Measurements from ENCODE around the gene ZNF462. TPM values are rescaled to one million over a fixed set of nuclear protein-coding genes. Genes with fewer than 3 reads are reported as not detected.
A peak's percentile ranks its signal among the peaks of the same experiment; 100 is the strongest.
"Not testable (repeated sequence)": the region's sequence is repeated elsewhere in the genome, so short reads cannot be mapped to it uniquely, and the experiment has no call there.

ZNF462 gene
- total RNA-seq, 1 experiment from 2014 or later, result 11.9 TPM

DNA sequence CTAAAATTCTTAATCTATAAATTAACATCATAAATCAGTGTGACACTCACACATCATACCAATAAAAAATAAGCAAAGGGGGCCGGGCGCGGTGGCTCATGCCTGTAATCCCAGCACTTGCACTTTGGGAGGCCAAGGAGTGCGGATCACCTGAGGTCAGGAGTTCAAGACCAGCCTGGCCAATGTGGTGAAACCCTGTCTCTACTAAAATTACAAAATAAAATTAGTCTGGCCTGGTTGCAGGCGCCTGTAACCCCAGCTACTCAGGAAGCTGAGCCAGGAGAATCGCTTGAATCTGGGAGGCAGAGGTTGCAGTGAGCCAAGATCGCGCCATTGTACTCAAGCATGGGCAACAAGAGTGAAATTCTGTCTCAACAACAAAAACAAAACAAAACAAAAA, 11.3 kb upstream of the ZNF462 start:
- not testable (repeated sequence) for H3K36me3 ChIP-seq; H3K27ac ChIP-seq; H3K27me3 ChIP-seq (replicated peaks); H3K9me3 ChIP-seq (replicated peaks); H3K4me1 ChIP-seq (replicated peaks); H3K4me3 ChIP-seq; DNase-seq (ENCODE audit: low read depth in 1 of 2, low spot score in 2 of 2)

GRCh38 chr9:106857811-106858470, 5.0 kb upstream of the ZNF462 start:
- H3K36me3 ChIP-seq, result no peaks in the 10 kb centered on the region; the same call in 1 of the 2 replicates
- no peak overlapping the region for H3K27ac ChIP-seq
- no peak overlapping the region for H3K4me3 ChIP-seq
- no peak for DNase-seq (ENCODE audit: low read depth in 1 of 2, low spot score in 2 of 2)
- H3K27me3 ChIP-seq (replicated peaks), result no peaks in the 10 kb centered on the region
- no peaks in the 10 kb centered on the region for H3K9me3 ChIP-seq (replicated peaks)
- H3K4me1 ChIP-seq (replicated peaks), result peaks cover 6% of the 10 kb centered on the region; the same call in 1 of the 2 replicates

DNA sequence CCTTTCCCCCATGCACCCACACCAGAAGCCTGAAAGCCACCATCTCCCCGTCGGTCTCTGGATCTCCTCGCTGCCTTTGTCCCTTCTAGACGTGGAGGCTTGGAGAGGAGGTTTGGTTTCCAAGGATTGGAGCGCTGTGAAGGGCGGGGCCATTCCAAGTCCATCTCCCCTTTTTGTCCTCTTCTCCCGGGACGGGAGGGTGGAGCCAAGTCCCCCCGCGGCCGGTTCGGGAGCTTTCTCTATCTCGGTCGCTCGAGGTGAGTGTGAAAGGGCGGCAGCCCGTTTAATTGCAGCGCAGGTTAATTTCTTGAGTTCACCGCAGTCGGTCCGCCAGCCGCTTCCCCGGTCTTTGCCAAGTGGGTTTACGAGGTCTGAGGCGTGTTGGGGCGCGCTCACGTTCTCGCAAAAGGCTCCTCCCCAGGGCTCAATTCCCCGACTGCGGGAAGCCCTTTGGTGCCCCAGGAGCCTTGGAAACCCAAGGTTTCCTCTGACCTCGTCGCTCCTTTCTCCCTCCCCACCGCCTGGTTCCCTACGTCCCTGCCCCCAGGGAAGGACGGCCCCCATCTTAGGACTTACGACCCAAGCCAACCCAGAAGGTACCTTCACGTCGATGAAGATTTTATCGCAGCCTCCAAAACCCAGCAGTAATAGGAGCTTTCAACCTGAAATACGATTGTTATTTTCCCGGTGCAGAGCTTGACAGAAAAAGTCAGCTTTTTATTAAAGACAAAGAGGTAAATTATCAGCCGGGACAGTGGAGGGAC, 2.8 kb upstream of the ZNF462 start:
- no peaks in the 10 kb centered on the region for H3K27me3 ChIP-seq (replicated peaks)
- peaks cover 6% of the 10 kb centered on the region; the same call in 1 of the 2 replicates for H3K36me3 ChIP-seq
- DNase-seq (ENCODE audit: low read depth in 1 of 2, low spot score in 2 of 2), result peak; percentile 53 to 56
- H3K9me3 ChIP-seq (replicated peaks), result no peaks in the 10 kb centered on the region
- H3K27ac ChIP-seq, result peak overlapping the region; percentile 69
- peak overlapping the region; percentile 60 for H3K4me3 ChIP-seq
- H3K4me1 ChIP-seq (replicated peaks), result peaks cover 5% of the 10 kb centered on the region

- no peaks in the 10 kb centered on the region for H3K27me3 ChIP-seq (replicated peaks)
- peak overlapping the region; percentile 69 for H3K27ac ChIP-seq
- H3K4me1 ChIP-seq (replicated peaks), result peaks cover 13% of the 10 kb centered on the region
- DNase-seq (ENCODE audit: low read depth in 1 of 2, low spot score in 2 of 2), result peak; percentile 53 to 73
- peak overlapping the region; percentile 60 for H3K4me3 ChIP-seq
- peaks cover 11% of the 10 kb centered on the region; the same call in 1 of the 2 replicates for H3K36me3 ChIP-seq
- no peaks in the 10 kb centered on the region for H3K9me3 ChIP-seq (replicated peaks)
These were observed 2.0 kb upstream of the ZNF462 start for GRCh38 chr9:106860721-106861639.

GRCh38 chr9:106861640-106862109, 1.3 kb upstream of the ZNF462 start:
- Histone ChIP-seq H3K9me3 (replicated peaks) (no peaks in the 10 kb centered on the region), H3K27ac (peak overlapping the region; percentile 69), H3K36me3 (peaks cover 11% of the 10 kb centered on the region; the same call in 1 of the 2 replicates), H3K4me3 (peak overlapping the region; percentile 60), H3K27me3 (replicated peaks) (no peaks in the 10 kb centered on the region), H3K4me1 (replicated peaks) (peaks cover 16% of the 10 kb centered on the region)
- DNase-seq (ENCODE audit: low read depth in 1 of 2, low spot score in 2 of 2), result no peak

DNA sequence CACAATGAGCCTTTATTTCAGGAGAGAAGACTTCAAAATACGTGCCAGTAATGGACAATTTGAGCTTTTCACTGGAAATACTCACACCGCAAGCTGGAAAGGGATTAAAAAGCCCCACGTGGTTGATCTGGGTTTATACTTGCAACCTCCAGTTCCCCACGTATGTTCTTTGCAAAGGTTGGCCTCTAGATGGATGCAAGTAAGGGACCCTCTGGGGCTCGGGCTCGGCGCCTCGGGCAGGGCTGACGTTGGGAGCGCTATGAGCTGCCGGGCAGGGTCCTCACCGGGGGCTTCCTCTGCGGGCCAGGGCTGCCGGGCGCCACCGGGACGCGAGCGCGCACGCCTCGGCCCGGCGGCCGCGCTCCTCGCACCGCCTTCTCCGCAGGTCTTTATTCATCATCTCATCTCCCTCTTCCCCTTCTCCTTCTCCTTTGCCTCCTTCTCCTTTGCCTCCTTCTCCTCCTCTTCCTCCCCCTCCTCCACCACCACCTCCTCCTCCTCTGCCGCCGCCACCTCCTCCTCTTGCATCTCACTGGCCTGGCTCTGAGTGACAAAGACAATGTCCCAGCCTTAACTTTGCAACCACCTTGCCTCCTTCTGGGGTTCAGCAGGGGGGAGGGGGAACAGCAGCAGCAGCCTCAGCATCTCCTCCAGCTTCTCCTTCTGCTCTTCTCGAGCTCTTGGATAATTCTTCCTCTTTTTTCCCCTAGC, 701 bp upstream of the ZNF462 start:
- peak; percentile 49 to 50 for DNase-seq (ENCODE audit: low read depth in 1 of 2, low spot score in 2 of 2)
- H3K27ac ChIP-seq, result peak overlapping the region; percentile 57

DNA sequence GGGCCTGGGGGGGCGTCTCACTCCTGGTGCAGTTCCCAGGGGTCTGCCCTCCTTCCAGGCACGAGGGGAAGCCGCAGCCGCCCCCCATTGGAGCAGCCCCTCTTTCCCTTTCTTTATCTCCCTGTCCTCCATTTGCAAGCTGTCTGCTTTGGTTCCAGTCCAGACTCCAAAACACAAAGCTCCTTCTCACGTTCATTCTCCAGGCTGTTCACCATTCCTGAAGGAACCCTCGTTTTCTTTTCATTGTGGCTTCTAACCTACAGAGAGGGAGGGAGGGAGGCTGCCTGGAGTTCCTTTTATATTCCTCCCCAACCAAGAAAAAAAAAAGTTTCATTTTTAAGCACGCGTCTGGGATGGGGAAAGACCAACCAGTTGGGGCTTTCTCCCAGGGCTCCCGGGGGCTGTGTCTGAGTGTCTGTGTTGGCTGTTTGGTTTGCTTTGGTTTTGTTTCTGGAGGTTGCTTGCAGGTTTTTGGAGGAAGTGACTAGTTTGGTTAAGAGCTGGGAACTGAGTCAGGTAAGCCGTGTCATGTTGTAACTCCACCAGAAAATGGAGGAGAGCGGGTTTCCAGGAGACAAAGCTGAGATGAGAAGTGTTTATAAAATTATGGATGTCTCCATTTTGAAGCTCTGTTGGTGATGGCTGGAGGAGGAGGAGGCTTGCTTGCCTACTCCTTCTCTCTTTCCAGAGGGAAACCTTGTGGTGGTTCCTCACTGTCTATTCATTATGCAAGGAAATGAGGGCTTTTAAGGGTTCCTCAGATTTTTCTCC, 1.6 kb downstream of the ZNF462 start:
- peak overlapping the region; percentile 57 for H3K27ac ChIP-seq
- no peaks in the 10 kb centered on the region for H3K27me3 ChIP-seq (replicated peaks)
- peak in 1 of 2 experiments; percentile 72 for DNase-seq (ENCODE audit: low read depth in 1 of 2, low spot score in 2 of 2)
- H3K36me3 ChIP-seq, result peaks cover 15% of the 10 kb centered on the region; the same call in 1 of the 2 replicates
- H3K4me1 ChIP-seq (replicated peaks), result peaks cover 16% of the 10 kb centered on the region
- H3K9me3 ChIP-seq (replicated peaks), result no peaks in the 10 kb centered on the region
- peak overlapping the region; percentile 60 for H3K4me3 ChIP-seq

More for the DNA sequence above, 701 bp upstream of the ZNF462 start:
- Histone ChIP-seq H3K4me3 (peak overlapping the region; percentile 60), H3K36me3 (peaks cover 11% of the 10 kb centered on the region; the same call in 1 of the 2 replicates), H3K4me1 (replicated peaks) (peaks cover 16% of the 10 kb centered on the region), H3K9me3 (replicated peaks) (no peaks in the 10 kb centered on the region), H3K27me3 (replicated peaks) (no peaks in the 10 kb centered on the region)

DNA sequence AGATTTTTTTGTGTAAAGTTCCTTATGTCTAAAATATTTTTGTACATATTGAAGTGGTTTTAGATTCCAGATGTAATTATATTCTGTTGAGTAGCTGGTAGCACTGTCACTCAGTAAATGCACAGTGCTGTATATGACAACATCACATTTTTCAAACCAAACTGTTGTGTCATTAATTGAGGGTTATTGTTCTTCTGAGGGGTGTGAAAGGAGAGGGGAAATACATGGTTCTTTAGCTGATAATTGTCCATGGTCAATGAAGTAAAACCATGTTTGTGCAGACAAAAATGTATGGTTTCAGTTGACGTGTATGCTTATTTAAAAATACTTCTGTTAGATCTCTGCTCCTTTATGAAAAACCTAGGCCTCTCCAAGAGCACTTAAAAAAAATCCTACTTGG, 3.3 kb downstream of the ZNF462 start:
- no peak overlapping the region for H3K27ac ChIP-seq
- peaks cover 16% of the 10 kb centered on the region for H3K4me1 ChIP-seq (replicated peaks)
- no peak for DNase-seq (ENCODE audit: low read depth in 1 of 2, low spot score in 2 of 2)
- no peak overlapping the region for H3K4me3 ChIP-seq
- H3K9me3 ChIP-seq (replicated peaks), result no peaks in the 10 kb centered on the region
- H3K27me3 ChIP-seq (replicated peaks), result no peaks in the 10 kb centered on the region
- peaks cover 15% of the 10 kb centered on the region; the same call in 1 of the 2 replicates for H3K36me3 ChIP-seq

DNA sequence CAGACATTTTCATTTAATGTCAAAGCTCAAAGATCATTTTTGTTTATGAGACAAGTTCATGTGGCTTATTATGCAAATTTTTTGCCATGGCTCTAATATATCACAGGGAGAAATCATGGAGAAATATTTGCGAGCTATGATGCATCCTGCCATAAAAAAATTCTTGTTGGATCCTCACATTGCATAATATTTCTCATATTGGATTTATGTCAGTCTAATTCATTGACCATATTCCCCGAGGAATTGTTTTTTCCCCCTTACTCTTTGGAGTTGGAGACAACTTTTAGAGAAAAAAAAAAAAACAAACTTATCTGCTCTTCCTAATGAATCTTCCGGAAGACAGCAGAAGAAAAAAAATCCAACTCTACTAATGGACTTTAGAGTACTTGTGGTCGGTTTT, 4.3 kb downstream of the ZNF462 start:
- no peak overlapping the region for H3K27ac ChIP-seq
- H3K4me1 ChIP-seq (replicated peaks), result peaks cover 16% of the 10 kb centered on the region
- no peak for DNase-seq (ENCODE audit: low read depth in 1 of 2, low spot score in 2 of 2)
- H3K9me3 ChIP-seq (replicated peaks), result no peaks in the 10 kb centered on the region
- peaks cover 15% of the 10 kb centered on the region; the same call in 1 of the 2 replicates for H3K36me3 ChIP-seq
- H3K27me3 ChIP-seq (replicated peaks), result no peaks in the 10 kb centered on the region
- no peak overlapping the region for H3K4me3 ChIP-seq

- Histone ChIP-seq H3K27ac (no peak overlapping the region), H3K4me3 (no peak overlapping the region), H3K27me3 (replicated peaks) (no peaks in the 10 kb centered on the region), H3K9me3 (replicated peaks) (no peaks in the 10 kb centered on the region), H3K36me3 (peaks cover 15% of the 10 kb centered on the region), H3K4me1 (replicated peaks) (peaks cover 16% of the 10 kb centered on the region)
- DNase-seq (ENCODE audit: low read depth in 1 of 2, low spot score in 2 of 2), result no peak
These were observed 5.1 kb downstream of the ZNF462 start for GRCh38 chr9:106868087-106868486.

DNA sequence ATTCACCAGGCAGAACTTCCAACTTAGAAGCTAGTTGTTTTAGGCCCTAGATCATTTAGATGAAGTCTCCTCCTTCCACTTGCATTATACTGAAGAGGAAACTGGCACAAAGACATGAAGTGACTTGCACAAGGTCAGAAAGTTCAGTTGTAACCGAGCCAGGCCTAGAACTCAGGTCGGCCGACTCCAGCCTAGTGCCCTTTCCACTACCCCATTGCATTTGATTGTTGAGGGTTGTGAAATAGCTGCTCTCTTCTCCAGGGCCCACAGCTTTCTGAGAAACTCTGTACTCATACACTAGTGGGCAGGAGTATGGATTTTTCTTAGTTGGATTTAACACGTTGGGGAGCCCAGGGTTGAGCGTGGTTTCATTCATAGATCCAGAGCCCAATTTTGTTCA, 5.6 kb downstream of the ZNF462 start:
- Histone ChIP-seq H3K36me3 (peaks cover 12% of the 10 kb centered on the region), H3K4me1 (replicated peaks) (peaks cover 16% of the 10 kb centered on the region), H3K9me3 (replicated peaks) (no peaks in the 10 kb centered on the region), H3K27ac (no peak overlapping the region), H3K4me3 (no peak overlapping the region), H3K27me3 (replicated peaks) (no peaks in the 10 kb centered on the region)
- DNase-seq (ENCODE audit: low read depth in 1 of 2, low spot score in 2 of 2), result no peak

DNA sequence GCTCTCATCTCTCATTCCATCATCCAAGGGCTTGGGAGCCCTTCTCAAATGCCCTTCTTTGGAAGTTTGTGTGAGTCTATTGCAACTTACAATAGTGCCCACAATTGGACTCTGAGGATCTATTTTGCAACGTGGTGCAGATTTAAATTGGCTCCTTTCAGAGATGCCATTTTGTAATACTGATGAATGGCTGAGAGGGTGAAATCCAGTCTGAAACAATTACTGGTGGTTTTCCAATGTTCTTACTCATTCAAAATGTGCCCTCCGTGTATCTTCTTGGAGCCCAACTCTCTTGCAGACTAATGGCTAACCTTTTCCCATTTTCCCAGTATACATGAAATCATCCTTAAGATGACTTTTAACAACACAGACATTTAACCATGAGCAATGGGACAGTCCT, 6.1 kb downstream of the ZNF462 start:
- Histone ChIP-seq H3K27me3 (replicated peaks) (no peaks in the 10 kb centered on the region), H3K27ac (no peak overlapping the region), H3K9me3 (replicated peaks) (no peaks in the 10 kb centered on the region), H3K4me3 (no peak overlapping the region), H3K36me3 (peaks cover 9% of the 10 kb centered on the region), H3K4me1 (replicated peaks) (peaks cover 16% of the 10 kb centered on the region)
- DNase-seq (ENCODE audit: low read depth in 1 of 2, low spot score in 2 of 2), result no peak

All from SJSA1 (cell line).